Measurements from ENCODE around the gene TTBK1. TPM values are rescaled to one million over a fixed set of nuclear protein-coding genes. Genes with fewer than 3 reads are reported as not detected.

TTBK1 gene
- total RNA-seq, 2 donors from 2014 or later: 0.48 to 1.0 TPM

DNA sequence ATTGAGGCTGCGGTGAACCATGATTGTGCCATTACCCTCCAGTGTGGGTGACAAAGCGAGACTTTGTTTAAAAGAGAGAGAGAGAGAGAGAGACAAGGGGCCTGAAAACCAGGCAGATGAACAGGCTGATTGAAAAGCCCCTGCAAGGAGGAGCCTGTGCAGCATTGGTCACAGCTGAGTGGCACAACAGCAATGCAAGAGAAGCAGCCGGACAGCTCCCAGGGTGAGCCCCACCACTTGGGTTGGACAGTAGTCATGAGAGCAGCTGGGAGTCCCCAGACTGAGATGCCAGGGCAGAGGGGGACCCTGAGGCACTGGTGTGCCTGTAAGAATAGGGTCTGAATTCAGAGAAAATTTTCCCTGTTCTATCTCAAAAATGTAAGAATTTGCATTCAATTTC lies 24.2 kb upstream of the TTBK1 start:
- Histone ChIP-seq H3K27me3 (no peaks in the 10 kb centered on the region), H3K9me3 (no peaks in the 10 kb centered on the region), H3K36me3 (no peaks in the 10 kb centered on the region), H3K27ac (no peak overlapping the region), H3K4me1 (no peaks in the 10 kb centered on the region), H3K4me3 (no peak overlapping the region), H3K9ac (ENCODE audit: low read depth in 2 of 2, low read length in 2 of 2) (no peak overlapping the region)
- TF ChIP-seq, protein P1, sequence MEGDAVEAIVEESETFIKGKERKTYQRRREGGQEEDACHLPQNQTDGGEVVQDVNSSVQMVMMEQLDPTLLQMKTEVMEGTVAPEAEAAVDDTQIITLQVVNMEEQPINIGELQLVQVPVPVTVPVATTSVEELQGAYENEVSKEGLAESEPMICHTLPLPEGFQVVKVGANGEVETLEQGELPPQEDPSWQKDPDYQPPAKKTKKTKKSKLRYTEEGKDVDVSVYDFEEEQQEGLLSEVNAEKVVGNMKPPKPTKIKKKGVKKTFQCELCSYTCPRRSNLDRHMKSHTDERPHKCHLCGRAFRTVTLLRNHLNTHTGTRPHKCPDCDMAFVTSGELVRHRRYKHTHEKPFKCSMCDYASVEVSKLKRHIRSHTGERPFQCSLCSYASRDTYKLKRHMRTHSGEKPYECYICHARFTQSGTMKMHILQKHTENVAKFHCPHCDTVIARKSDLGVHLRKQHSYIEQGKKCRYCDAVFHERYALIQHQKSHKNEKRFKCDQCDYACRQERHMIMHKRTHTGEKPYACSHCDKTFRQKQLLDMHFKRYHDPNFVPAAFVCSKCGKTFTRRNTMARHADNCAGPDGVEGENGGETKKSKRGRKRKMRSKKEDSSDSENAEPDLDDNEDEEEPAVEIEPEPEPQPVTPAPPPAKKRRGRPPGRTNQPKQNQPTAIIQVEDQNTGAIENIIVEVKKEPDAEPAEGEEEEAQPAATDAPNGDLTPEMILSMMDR (IDR thresholded peaks at IDR 0.05): no peak
- intact Hi-C loops (cut with DNase I): no loop called here
- DNase-seq: no peak

DNA sequence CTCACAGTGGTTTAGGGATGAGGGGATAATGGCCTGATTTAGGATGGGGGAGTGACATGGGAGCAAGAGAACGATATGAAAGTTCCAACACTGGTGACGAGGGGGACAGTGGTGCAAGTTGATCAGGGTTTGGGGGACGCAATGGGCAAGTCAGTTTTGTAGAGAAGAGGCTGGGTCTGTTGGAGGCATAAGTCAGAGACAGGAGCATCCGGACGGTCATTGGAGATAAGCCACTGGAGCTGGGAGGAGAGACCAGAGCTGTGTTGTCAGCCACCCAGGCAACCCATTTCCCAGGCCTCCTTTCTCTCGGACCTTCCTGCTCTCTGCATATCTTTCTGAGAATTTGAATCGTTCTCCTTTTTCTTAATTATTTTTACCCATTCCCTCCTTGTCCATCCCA lies 23.5 kb upstream of the TTBK1 start:
- no peaks in the 10 kb centered on the region for H3K36me3 ChIP-seq
- H3K27me3 ChIP-seq: no peaks in the 10 kb centered on the region
- no peaks in the 10 kb centered on the region for H3K4me1 ChIP-seq
- TF ChIP-seq, protein P1 (IDR thresholded peaks at IDR 0.05): no peak
- H3K27ac ChIP-seq: no peak overlapping the region
- DNase-seq: no peak
- no peak overlapping the region for H3K4me3 ChIP-seq
- H3K9ac ChIP-seq (ENCODE audit: low read depth in 2 of 2, low read length in 2 of 2): no peak overlapping the region
- intact Hi-C loops (cut with DNase I): no loop called here
- no peaks in the 10 kb centered on the region for H3K9me3 ChIP-seq

DNA sequence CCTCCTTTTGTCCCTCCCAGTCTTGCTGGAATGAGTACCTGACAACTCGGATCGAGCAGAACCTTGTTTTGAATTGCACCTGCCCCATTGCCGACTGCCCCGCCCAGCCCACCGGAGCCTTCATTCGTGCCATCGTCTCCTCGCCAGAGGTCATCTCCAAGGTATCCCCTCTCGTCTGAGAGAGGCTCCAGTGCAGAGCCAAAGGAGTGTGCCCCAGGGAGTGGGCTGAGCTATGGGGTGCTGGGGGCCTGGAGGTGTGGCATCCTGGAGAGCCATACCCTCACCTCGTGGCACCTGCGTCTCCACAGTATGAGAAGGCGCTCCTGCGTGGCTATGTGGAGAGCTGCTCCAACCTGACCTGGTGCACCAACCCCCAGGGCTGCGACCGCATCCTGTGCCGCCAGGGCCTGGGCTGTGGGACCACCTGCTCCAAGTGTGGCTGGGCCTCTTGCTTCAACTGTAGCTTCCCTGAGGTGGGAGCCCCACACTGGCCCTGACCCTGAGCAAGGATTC lies 22.8 kb upstream of the TTBK1 start:
- no peaks in the 10 kb centered on the region for H3K27me3 ChIP-seq
- TF ChIP-seq, protein P1 (IDR thresholded peaks at IDR 0.05): no peak
- H3K9me3 ChIP-seq: no peaks in the 10 kb centered on the region
- H3K27ac ChIP-seq: no peak overlapping the region
- H3K36me3 ChIP-seq: no peaks in the 10 kb centered on the region
- H3K9ac ChIP-seq (ENCODE audit: low read depth in 2 of 2, low read length in 2 of 2): no peak overlapping the region
- no peak for DNase-seq
- H3K4me3 ChIP-seq: no peak overlapping the region
- no peaks in the 10 kb centered on the region for H3K4me1 ChIP-seq
- intact Hi-C loops (cut with DNase I): no loop called here

DNA sequence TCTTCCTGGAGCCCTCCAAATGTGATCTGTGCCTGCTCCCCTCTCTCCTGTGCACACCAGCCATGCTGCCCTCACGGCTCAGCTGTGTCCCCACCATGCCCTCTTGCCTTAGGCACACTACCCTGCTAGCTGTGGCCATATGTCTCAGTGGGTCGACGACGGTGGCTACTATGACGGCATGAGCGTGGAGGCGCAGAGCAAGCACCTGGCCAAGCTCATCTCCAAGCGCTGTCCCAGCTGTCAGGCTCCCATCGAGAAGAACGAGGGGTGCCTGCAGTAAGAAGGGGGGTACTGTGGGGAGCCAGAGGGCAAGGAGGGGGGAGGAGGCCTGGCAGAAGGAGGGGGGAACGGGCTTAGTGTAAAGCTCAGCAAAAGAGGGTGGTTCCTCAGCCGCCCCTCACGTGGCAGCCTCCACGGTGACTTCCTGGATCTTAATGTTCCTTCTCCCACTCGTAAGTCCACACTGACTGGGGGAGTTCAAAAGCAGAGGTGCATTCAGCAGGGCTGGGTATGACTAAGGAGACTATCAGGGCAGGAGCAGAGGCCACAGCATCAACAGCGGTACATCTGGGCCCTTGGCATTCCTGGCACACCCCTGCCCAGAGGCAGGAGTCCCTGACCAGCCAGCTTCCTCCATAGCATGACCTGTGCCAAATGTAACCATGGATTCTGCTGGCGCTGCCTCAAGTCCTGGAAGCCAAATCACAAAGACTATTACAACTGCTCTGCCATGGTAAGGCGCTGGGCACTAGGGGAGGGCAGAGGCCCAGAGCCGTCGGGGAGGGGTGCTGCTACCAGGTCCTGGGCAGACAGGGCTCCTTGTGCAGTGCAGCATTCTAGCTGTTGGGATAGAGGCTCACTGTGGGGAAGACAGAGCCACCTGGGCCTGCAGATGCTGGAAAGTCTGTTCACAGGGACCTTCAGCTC lies 22.0 kb upstream of the TTBK1 start:
- Histone ChIP-seq H3K27me3 (no peaks in the 10 kb centered on the region), H3K9me3 (no peaks in the 10 kb centered on the region), H3K9ac (ENCODE audit: low read depth in 2 of 2, low read length in 2 of 2) (no peak overlapping the region), H3K36me3 (no peaks in the 10 kb centered on the region), H3K4me3 (no peak overlapping the region), H3K27ac (no peak overlapping the region), H3K4me1 (no peaks in the 10 kb centered on the region)
- TF ChIP-seq, protein P1 (IDR thresholded peaks at IDR 0.05): no peak
- intact Hi-C loops (cut with DNase I): no loop called here
- no peak for DNase-seq

DNA sequence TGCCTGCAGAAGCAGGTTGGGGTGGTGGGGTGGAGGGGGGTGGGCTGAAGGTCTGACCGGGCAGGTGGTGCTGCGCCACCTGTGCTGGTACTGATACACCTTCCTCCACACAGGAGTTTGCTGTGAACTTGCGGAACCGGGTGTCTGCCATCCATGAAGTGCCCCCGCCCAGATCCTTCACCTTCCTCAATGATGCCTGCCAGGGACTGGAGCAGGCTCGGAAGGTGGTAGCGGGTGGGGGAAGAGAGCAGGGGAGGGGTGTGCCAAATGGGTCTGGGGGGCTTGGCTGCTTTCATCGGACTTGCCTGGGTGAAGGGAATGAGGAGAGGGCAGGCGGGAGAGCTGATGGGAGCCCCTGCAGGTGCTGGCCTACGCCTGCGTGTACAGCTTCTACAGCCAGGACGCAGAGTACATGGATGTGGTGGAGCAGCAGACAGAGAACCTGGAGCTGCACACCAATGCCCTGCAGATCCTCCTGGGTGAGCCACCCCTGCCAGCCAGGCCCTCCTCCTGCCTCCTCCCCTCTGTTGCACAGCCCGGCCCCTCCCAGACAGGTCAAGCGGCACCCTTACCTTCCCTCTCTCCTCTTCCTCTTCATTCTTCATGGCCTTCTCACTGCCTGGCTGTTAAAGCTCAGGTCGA lies 20.7 kb upstream of the TTBK1 start:
- no peaks in the 10 kb centered on the region for H3K4me1 ChIP-seq
- no peak for DNase-seq
- no peaks in the 10 kb centered on the region for H3K9me3 ChIP-seq
- intact Hi-C loops (cut with DNase I): no loop called here
- H3K4me3 ChIP-seq: no peak overlapping the region
- H3K9ac ChIP-seq (ENCODE audit: low read depth in 2 of 2, low read length in 2 of 2): no peak overlapping the region
- no peaks in the 10 kb centered on the region for H3K27me3 ChIP-seq
- TF ChIP-seq, protein P1 (IDR thresholded peaks at IDR 0.05): no peak
- no peaks in the 10 kb centered on the region for H3K36me3 ChIP-seq
- no peak overlapping the region for H3K27ac ChIP-seq

Data from colonic mucosa (tissue), 4 donors.